SU-DHL-6 (cell line): Measurements from ENCODE around the gene OSTM1.

Experiments
- H2AFZ ChIP-seq: fragments of 200-600 bp; sonication (generic); 2 replicates; pipeline ENCODE4 v1.6.1; 2014; ENCODE audit warnings: low read depth, mild to moderate bottlenecking, moderate library complexity, mixed read lengths, antibody characterized with exemption, low read length; ENCODE audit not compliant: severe bottlenecking
- H3F3A ChIP-seq: fragments of 200-600 bp; shearing (Covaris generic); 2 replicates; pipeline ENCODE4 v1.6.0; 2016; ENCODE audit warnings: antibody characterized with exemption, mild to moderate bottlenecking; ENCODE audit not compliant: insufficient read depth
- H3K27ac ChIP-seq: fragments of 200-600 bp; sonication (generic); 2 replicates; pipeline ENCODE4 v1.5.1; 2016; ENCODE audit warnings: low read depth, mild to moderate bottlenecking, low read length, moderate library complexity, mixed read lengths
- H3K27me3 ChIP-seq: fragments of 200-600 bp; sonication (generic), shearing (Covaris generic); 2 replicates; pipeline ENCODE4 v1.6.0; 2014; ENCODE audit warnings: mild to moderate bottlenecking, low read length
- H3K36me3 ChIP-seq: fragments of 200-600 bp; sonication (generic); 2 replicates; pipeline ENCODE4 v1.6.1; 2014; ENCODE audit warnings: mild to moderate bottlenecking, low read length, mixed read lengths
- H3K4me2 ChIP-seq: fragments of 300-600, 200-600 bp; shearing (Covaris generic), sonication (generic); 2 replicates; pipeline ENCODE4 v1.6.0; 2014; ENCODE audit warnings: low read length, low read depth, mild to moderate bottlenecking; ENCODE audit not compliant: poor library complexity, severe bottlenecking
- H3K4me3 ChIP-seq: fragments of 200-600 bp; sonication (generic); 2 replicates; pipeline ENCODE4 v1.5.1; 2014; ENCODE audit warnings: antibody characterized with exemption, low read length, mild to moderate bottlenecking, mixed read lengths; ENCODE audit not compliant: insufficient read depth, poor library complexity, severe bottlenecking
- H3K79me2 ChIP-seq: fragments of 200-600 bp; sonication (generic); 2 replicates; pipeline ENCODE4 v1.6.1; 2014; ENCODE audit warnings: mild to moderate bottlenecking, low read length, moderate library complexity; ENCODE audit not compliant: insufficient read depth
- H3K9ac ChIP-seq: fragments of 200-600 bp; sonication (generic); 2 replicates; pipeline ENCODE4 v1.7.0; 2014; ENCODE audit warnings: mild to moderate bottlenecking, low read length
- H3K9me2 ChIP-seq: fragments of 200-600 bp; sonication (generic); replicated peaks from 2 replicates; pipeline ENCODE4 v1.6.1; 2014; ENCODE audit warnings: low read length; ENCODE audit not compliant: insufficient read depth
- H3K9me3 ChIP-seq: fragments of 200-600 bp; sonication (generic); 2 replicates; pipeline ENCODE4 v1.6.1; 2014; ENCODE audit warnings: low read length, mixed read lengths; ENCODE audit not compliant: insufficient read depth
- H4K20me1 ChIP-seq: fragments of 200-600 bp; sonication (generic); 2 replicates; pipeline ENCODE4 v1.6.1; 2014; ENCODE audit warnings: low read depth, mild to moderate bottlenecking, antibody characterized with exemption, low read length, moderate library complexity, mixed read lengths
- CTCF ChIP-seq: fragments of 200-600 bp; sonication (generic); IDR thresholded peaks from one replicate; pipeline ENCODE4 v1.5.1; 2017; ENCODE audit warnings: antibody characterized with exemption, mild to moderate bottlenecking, low read length, moderate library complexity; ENCODE audit not compliant: insufficient read depth, poor library complexity, severe bottlenecking
- EZH2phosphoT487 ChIP-seq: fragments of 200-600 bp; sonication (generic), shearing (Covaris generic); conservative IDR thresholded peaks from 2 replicates; pipeline ENCODE4 v1.6.1; 2018; ENCODE audit warnings: mild to moderate bottlenecking, antibody characterized with exemption, low read length, moderate library complexity, mixed read lengths

OSTM1 gene

GRCh38 chr6:108030211-108030610 is 44.3 kb downstream of the OSTM1 start:
- Histone ChIP-seq H3K4me3 (no peak overlapping the region), H3K27me3 (no peaks in the 10 kb centered on the region), H2AFZ (no peak overlapping the region), H3K79me2 (no peaks in the 10 kb centered on the region), H3K9me2 (no peaks in the 10 kb centered on the region), H3F3A (no peaks in the 10 kb centered on the region), H3K9me3 (no peaks in the 10 kb centered on the region), H3K9ac (no peak overlapping the region), H3K36me3 (no peaks in the 10 kb centered on the region), H4K20me1 (no peaks in the 10 kb centered on the region), H3K4me2 (no peak overlapping the region), H3K27ac (no peak overlapping the region)
- TF ChIP-seq EZH2phosphoT487 (no peak), CTCF (no peak)

- H3K27ac ChIP-seq: no peak overlapping the region
- H3K9ac ChIP-seq: no peak overlapping the region
- no peaks in the 10 kb centered on the region for H3K9me3 ChIP-seq
- H3K36me3 ChIP-seq: no peaks in the 10 kb centered on the region
- H3K27me3 ChIP-seq: no peaks in the 10 kb centered on the region
- H3K79me2 ChIP-seq: no peaks in the 10 kb centered on the region
- H3K4me3 ChIP-seq: no peak overlapping the region
- TF ChIP-seq CTCF: no peak
- no peak for TF ChIP-seq EZH2phosphoT487
- H2AFZ ChIP-seq: no peak overlapping the region
- no peaks in the 10 kb centered on the region for H3F3A ChIP-seq
- H4K20me1 ChIP-seq: no peaks in the 10 kb centered on the region
- H3K4me2 ChIP-seq: no peak overlapping the region
- H3K9me2 ChIP-seq: no peaks in the 10 kb centered on the region
Observed at GRCh38 chr6:108029226-108029921, 45.2 kb downstream of the OSTM1 start.

DNA sequence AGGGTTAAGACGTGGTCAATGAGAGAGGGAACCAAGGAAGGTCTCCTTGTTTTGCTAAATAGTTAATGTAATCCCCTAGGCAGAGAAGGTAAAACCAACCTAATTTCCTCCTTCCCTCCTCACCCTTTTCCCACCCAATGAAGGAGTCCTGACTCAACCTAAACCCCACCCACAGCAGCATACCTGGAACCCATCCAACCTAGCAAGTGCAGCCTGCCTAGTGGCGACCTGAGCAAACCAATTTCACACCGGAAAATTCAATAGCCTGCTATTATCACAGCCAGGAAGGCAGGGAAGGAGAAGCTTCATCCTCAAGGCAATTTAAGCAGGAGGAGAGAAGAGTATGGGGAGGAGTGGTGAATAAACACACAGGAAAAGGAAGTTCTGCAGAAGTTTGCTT is 46.9 kb downstream of the OSTM1 start:
- no peak for TF ChIP-seq EZH2phosphoT487
- TF ChIP-seq CTCF: no peak
- H3K36me3 ChIP-seq: no peaks in the 10 kb centered on the region
- H3K4me2 ChIP-seq: no peak overlapping the region
- H3K4me3 ChIP-seq: no peak overlapping the region
- no peaks in the 10 kb centered on the region for H3K79me2 ChIP-seq
- no peak overlapping the region for H3K27ac ChIP-seq
- no peaks in the 10 kb centered on the region for H3K9me2 ChIP-seq
- no peaks in the 10 kb centered on the region for H3K27me3 ChIP-seq
- H2AFZ ChIP-seq: no peak overlapping the region
- H3F3A ChIP-seq: no peaks in the 10 kb centered on the region
- H4K20me1 ChIP-seq: no peaks in the 10 kb centered on the region
- H3K9ac ChIP-seq: no peak overlapping the region
- H3K9me3 ChIP-seq: no peaks in the 10 kb centered on the region
